ENCODE measurements around the gene SIGLEC11.

GRCh38 chr19:49987159-49987698 is 26.3 kb upstream of the SIGLEC11 start:
- TF ChIP-seq CTCF (IDR thresholded peaks at IDR 0.05), result no peak
- TF ChIP-seq POLR2A (IDR thresholded peaks at IDR 0.05), result no peak
